Brain pericyte (primary cell): Measurements from ENCODE around the gene ZFYVE21.
"Not testable (repeated sequence)": the region's sequence is repeated elsewhere in the genome, so short reads cannot be mapped to it uniquely, and the experiment has no call there.

ENCODE experiments used
- DNase-seq: peaks from one replicate; pipeline ENCODE4 v3.0.0-alpha.2; 2012; ENCODE audit warnings: low read depth, low spot score

The ZFYVE21 gene

GRCh38 chr14:103715052-103716000 lies at the start of gene ZFYVE21, which contains the start of gene XRCC3:
Gene ZFYVE21, plus strand, starts transcription at chr14:103715810. Its CDS starts 32 bp downstream, at chr14:103715842.
Gene XRCC3, minus strand, starts transcription at chr14:103715451. Its CDS starts 4,364 bp downstream, at chr14:103711087.
- peak; percentile 99 for DNase-seq

GRCh38 chr14:103667671-103668070 lies 47.9 kb upstream of the ZFYVE21 start:
- no peak for DNase-seq

- no peak for DNase-seq
These were observed 47.5 kb upstream of the ZFYVE21 start for GRCh38 chr14:103668117-103668516.

- DNase-seq: no peak
These were observed 46.2 kb upstream of the ZFYVE21 start for GRCh38 chr14:103669370-103669769.

- DNase-seq: no peak
These were observed 43.7 kb upstream of the ZFYVE21 start for GRCh38 chr14:103671911-103672310.

GRCh38 chr14:103675957-103676356 lies 39.7 kb upstream of the ZFYVE21 start:
- no peak for DNase-seq

GRCh38 chr14:103676881-103677675 lies 38.5 kb upstream of the ZFYVE21 start:
- DNase-seq: no peak

GRCh38 chr14:103679351-103679750 lies 36.3 kb upstream of the ZFYVE21 start:
- no peak for DNase-seq

- no peak for DNase-seq
These were observed 34.9 kb upstream of the ZFYVE21 start for GRCh38 chr14:103680491-103681231.

DNA sequence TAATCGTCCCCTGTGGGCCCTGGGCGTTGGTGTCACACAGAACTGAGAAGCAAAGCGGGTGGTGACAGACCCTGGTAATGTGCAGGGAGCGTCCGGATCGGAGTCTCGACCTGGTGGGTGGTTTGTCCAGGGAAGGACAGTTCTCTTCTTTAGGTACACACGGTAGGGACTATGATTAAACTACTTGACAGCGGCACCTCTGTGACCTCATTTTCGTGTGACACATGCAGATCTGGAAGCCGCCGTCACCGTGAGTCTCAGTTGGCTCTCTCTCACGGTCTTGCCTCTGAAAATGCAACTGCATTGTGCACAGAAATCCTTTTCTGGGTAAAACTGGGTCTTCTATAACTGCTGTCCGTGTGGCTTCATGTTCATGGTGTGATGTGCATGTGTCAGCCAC lies 32.5 kb upstream of the ZFYVE21 start:
- DNase-seq: no peak

GRCh38 chr14:103684471-103684870 lies 31.1 kb upstream of the ZFYVE21 start:
- DNase-seq: no peak

DNA sequence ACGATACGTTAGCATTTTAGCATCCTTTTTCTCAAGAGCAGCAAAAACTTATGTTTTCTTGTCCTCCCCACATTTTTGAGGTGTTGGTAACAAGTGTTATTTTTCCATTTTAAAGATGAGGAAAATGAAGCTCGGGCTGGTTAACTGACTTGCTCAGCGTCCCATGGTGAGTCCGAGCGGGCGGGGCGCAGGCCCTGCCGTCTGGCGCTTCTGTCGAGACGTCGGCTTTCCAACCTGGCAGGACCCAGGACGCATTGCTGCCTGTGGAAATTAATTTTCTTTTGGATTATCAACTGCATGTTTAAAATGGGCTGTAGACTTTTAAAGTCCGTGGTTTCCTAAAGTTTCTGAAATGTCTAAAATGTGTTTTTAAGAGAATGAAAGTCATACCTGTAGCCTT lies 30.7 kb upstream of the ZFYVE21 start:
- no peak for DNase-seq

DNA sequence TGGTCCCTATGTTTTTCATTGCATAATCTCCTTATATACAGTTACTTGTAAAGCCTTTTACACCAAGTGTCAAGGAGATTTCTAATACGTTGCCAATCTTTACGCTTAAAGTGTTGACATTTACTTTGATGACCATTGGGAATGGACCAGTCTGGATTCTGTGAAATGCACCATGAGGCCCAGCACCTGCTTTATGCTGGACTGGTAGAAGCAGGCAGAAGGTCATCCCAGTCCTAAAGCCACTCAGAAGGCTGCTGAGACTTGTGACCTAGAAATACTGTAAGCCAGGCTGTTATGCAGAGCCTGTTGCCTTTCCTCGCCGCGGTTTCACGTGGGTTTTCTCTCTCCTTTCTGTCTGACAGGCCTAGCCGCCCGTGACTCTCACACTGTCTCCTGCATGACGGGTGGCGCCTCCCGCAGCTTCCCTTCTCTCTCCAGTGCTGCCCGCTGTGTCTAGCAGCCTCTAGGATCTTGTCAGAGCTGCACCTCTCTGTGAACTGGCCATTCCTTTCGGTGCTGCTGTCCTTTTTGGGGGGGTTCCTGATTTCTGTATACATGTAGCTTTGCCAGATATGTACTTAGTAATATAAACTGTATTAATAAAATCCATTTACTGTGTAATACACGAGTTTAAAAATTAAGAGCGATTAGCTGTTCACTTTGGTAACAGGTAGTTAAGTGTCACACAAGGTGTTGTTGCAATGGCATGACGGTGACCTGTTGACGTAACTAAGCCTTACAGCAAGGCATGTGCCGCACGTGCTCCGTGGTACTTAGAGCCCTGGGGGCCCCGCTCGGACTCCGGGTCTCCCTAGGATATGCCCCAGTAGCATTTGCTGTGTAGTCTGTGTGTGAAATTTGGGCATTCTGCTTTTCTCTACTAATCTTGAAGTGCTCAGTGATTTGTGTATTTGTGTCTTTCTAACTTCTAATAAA lies 30.1 kb upstream of the ZFYVE21 start:
- DNase-seq: no peak

- no peak for DNase-seq
These were observed 28.7 kb upstream of the ZFYVE21 start for GRCh38 chr14:103686831-103687485.

DNA sequence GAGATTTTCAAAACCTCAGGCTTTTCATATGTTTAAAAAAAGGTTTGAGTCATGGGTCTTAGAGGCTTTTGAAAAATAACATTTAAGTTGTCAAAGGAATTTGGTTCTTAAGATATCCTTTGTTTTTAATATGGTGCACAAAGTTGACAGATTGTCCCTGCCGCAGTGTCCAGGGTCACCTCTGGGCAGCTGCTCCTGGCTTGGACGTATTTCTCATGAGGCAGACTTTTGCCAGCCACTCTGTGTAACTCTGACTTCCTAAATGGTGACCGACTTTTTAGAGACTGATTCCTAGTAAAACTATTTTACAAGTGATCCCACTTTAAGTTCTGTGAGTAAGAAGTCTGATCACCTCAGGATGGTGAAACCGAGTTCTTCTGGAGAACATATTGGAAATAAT lies 27.9 kb upstream of the ZFYVE21 start:
- no peak for DNase-seq

- DNase-seq: no peak
These were observed 27.2 kb upstream of the ZFYVE21 start for GRCh38 chr14:103688441-103688840.

DNA sequence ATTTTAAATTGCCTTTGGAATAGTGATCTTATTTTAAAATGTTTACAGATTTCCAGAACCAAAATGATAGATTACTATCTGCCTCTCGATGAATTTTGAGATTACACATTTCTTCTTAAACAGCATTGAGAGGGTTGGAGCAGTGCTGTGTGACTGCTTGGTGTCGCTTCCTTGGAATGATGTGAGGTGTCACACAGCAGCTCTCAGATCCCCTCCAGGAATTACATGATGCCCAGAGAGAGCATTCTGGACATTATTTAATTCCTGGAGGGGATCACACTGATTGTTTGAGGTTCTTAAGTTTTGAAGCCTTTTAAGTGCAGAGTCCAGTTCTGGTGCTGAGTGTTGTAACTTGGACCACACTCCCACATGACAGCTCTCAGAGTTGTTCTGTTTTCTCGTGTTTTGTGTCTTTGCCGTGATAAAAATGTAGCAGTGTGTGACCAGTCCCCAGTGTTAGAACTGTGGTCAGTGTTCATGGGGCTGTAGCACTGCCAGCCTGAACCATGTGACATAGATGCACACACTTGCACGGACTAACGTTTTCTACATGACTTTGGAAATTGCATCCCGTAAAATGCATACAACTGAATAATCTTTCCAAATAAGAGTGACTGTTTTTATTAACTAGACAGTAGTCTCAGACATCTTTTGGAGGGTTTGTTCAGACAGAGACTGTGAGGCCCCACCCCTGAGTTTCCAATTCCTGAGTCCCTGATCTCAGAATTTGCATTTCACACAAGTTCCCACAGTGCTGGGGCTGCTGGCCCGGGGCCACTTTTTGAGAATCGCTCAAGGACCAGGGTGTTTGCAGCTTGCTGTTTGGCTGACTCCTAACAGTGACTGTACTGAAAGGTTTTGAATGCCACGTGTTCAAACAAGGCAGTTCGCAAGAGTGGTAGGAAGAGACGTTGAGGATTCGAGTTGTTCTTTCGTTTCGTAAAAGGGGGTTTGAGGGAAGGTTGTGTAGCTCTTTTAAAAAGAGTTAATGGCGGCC lies 26.4 kb upstream of the ZFYVE21 start:
- no peak for DNase-seq

DNA sequence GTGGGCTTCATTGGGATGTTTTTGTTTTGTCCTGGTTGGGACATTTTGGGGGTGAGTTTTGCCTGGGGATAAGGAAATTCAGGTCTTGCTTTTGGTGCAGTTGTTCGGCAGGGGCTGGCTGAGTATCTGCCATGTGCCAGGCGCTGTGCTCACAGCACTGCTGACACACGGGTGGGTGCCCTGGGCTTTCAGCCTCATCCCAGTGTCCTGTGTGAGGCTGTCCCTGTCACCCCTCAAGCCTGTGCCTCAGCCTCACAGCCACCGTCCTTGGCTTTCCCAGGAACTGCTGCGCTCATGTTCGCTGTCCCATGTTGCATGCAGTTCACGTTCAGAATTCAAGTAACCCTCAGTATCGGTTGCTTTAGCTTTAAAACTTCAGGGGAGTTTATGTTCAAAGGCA lies 25.3 kb upstream of the ZFYVE21 start:
- no peak for DNase-seq

GRCh38 chr14:103691655-103692054 lies 24.0 kb upstream of the ZFYVE21 start:
- DNase-seq: not testable (repeated sequence)
